GM18505 (cell line): Measurements from ENCODE around the gene DNAI2.

Experiments
- ATAC-seq: cut with Tn5 transposase; IDR thresholded peaks from one replicate; pipeline ENCODE4 v1.9.1; 2021; ENCODE audit not compliant: unreplicated experiment
- POLR2A ChIP-seq: IDR thresholded peaks from 4 replicates; pipeline ENCODE4 v1.6.1; 2011; ENCODE audit warnings: borderline replicate concordance; ENCODE audit not compliant: insufficient read depth, insufficient read length; ENCODE audit errors: extremely low read depth

The DNAI2 gene

DNA sequence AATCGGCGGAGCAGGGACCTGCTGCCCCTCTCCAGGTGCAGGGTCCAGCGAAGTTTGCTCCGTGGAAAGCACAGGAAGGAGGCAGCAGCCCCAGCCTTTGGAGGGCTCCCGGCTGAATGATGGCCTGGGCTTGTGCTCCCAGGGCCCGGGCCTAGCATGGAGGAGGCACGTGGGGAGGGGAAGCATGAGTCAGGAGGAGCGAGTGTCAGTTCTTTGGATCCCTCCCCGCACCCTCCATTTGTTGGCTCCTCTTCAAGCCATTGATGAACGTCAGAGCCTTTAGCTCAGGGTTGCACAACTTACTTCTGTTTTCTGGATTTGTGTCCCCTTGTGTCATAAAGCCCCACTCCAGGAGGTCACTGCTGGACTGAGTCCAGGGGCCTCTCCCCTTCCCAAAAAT, 34.9 kb upstream of the DNAI2 start:
- ATAC-seq: no peak
- TF ChIP-seq POLR2A: no peak

DNA sequence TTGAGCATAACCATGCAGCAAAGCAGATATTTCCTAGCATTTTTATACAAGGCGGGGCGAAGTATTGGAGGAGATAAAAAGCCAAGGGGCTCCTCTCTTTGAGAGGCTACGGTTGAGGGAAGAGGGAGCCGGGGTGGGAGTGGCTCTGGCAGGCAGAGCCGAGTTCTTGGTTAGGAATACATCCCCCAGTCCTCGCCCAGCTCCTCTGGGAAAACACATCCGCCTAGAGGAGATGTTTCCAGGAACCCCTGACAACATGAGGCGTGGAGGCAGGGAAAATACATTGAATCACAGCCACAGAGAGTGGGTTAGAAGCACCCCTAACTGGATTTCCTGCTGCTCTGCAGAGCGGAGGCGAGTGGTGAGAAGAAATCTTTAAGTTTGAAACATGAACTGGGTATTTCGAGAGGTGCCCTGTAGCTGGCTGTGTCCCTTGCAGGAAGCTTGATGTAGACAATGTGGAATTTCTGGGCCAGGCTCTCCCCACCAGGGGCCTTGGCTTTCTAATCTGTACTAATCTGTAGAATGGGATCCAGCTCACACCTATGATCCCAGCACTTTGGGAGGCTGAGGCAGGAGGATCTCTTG, 33.3 kb upstream of the DNAI2 start:
- no peak for TF ChIP-seq POLR2A
- ATAC-seq: no peak

DNA sequence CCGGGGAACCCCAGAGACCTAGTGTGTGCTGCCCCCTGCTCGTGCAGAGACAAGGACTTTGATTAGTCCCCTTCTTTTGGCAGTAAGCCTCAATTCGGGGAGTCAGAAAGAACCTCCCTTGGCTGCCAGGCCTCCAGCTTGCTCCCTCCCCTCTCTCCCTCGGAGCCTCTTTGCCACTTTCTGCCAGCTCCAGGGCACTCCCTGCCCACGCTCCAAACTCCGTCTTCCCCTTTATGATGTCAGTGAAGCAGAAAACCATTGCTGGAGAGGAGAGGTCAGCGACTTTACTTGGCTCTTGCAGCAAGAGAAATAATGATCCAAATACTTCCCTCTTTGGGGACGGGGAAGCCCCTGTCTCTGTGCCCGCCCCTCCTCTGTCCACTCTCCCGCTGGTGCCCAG, 32.6 kb upstream of the DNAI2 start:
- TF ChIP-seq POLR2A: no peak
- ATAC-seq: no peak

DNA sequence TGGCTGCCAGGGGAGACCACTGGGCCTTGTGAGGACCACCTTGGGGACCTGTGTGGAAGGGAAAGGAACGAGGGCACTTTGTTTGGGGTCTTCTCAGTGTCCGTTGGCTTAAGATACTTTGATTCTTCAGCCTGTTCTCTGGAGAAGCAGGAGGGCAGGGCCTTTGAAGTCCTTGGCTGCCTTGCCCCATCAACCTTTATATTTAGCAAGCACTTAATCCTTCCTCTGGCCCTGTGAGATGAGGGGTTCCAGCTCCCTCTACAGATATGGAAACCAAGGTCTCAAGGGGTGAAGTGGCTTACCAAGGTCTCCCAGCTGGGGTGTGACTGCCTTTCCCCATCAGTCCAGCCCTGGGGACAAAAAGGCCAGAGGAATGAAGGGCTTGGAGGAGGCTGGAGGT, 32.2 kb upstream of the DNAI2 start:
- no peak for TF ChIP-seq POLR2A
- no peak for ATAC-seq

DNA sequence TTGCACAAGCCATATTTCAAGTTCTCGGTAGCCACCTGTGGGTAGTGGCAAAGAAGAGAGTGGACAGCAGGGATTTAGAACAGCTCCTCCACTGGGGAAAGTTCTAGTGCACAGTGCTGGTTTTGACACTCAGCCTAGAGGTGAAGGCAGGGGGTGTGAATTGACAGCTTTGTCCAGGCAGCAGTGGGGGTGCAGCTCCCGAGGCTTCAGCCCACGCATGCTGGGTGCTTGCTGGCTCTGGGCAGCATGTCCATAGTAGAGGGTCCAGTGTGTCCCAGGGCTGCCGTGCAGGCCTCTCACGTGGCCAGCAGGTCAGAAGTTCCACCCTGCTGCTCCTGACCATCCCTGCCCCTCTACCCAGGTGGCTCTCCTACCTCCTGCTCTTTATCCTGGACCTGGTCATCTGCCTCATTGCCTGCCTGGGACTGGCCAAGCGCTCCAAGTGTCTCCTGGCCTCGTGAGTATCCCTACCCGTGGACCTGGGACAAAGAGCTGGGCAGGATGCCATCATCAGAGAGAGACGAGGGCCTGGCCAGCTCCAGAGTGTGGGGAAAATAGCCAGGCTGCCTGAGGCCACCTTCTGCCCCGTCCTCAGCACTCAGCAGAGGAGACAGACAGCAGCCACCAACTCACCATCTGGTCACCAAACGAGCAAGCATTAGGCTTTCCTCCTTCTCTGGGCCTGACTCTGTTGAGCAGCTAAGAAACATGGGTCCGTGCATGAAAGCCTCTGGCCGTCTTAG, 30.9 kb upstream of the DNAI2 start:
- TF ChIP-seq POLR2A: no peak
- no peak for ATAC-seq

DNA sequence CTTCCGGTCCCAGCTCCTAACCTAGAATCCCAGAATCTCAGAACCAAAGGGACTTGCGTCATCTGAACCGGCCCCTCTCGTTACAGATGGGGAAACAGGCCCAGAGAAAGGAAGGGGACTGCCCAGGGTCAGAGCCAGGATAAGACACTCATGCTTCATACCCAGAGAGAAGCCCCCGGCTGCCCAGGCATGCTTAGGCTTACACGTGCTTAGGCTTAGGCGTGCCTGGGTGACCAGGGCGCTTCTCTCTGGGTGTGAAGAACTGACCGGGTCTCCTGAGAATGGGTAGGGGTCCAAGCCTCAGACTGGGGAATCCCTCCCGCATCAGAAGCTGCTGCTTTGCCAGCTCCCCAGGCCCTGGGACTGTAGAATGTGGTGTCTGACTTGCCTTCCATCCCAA, 29.9 kb upstream of the DNAI2 start:
- TF ChIP-seq POLR2A: no peak
- no peak for ATAC-seq

DNA sequence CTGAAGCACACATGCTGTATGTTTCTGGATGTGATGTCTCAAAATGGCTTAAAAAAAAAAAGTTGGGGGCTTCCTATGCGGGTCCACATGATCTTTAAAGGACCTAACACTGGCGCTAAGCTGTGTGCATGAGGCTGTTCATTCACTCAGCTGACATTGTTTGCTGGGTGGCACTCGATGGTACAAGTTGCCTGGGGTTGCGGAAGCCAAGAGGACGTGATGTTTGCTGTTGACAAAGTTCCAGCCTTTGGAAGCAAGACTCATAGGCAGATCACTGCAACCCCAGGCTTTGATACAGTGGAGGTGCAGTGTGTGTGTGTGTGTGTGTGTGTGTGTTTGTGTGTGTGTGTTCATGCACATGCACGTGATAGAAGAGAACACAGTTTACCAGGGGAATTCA, 29.5 kb upstream of the DNAI2 start:
- no peak for ATAC-seq

DNA sequence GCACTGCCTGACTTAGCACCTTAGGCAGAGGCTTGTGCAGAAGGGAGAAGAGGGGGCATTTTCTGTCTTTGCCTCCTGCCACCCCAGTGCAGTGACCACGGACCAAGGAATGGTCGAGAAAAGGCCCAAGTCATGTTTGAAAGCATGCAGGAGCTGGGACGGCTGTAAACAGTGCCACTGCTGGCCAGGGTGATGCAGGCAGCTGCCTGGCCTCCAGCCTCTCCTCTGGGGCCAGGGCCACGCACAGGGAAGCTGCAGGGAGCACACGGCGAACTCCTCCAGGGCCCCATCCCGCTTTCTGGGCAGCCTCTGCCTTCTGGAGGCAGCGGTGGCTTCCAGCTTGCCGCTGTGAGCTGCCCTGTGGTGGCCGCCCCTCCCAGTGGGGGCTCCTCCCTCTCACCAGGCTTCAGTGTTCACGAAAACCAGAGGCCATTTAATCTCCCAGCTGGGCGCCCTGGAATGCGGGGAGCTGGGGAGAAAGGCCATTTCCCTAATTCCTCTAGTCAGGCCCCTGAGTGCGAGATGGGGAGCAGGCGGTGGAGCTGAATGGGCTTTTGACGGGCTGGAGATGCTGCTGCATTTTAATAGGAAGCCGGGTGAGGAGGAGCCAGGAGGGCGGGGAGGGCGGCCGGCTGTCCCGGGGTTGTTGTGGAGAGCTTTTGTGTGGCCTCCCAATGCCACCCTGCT, 28.7 kb upstream of the DNAI2 start:
- TF ChIP-seq POLR2A: no peak
- no peak for ATAC-seq

More for the DNA sequence above, 29.5 kb upstream of the DNAI2 start:
- TF ChIP-seq POLR2A: no peak

DNA sequence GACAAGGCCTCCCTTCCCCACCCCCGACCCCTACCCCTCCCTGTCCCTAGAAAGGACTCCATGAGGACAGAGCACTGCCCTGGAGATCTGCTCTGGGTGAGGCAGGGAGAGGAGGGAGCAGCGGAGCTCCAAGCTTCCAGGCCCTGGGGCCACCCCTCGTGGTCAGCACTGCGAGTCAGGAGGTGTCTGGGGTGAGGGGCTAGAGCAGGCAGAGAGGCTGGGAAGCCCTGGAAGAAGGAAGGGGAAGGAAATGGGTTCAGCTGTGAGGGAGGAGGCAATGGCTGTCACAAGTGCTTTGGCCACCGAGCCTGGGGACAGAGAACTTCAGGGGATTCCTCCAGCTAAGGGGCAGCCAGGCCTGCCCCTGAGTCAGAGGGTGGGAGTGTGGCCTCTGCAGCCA, 28.2 kb upstream of the DNAI2 start:
- no peak for ATAC-seq
- no peak for TF ChIP-seq POLR2A

DNA sequence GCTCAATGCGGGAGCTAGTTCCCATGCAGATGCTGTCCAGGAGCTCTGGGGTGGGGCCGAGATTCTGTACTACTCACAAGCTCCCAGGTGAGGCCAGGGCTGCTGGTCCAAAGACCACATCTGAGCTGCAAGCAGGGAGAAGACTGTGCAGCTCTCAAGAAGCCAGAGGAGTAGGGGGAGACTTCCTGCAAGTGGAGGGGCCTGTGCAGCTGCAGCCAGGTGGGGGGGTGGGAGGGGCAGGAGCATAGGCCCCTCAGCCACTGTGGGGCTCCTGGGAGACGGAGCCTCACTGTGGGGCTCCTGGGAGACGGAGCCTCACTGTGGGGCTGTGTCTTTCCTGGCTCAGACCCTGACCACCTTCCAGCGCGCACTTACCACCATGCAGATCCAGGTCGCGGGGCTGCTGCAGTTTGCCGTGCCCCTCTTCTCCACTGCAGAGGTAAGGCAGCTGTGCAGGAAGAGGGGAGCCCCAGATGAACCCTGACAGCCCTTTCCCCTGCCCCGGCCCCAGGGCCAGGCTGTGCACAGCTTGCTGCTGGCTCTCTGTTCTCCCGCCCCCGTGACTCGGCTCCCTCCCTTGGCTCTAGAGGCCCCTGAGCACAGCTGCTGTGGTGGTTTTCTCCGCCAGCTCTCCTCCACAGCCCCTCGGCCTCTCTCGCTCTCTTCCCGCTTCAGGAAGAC, 24.3 kb upstream of the DNAI2 start:
- ATAC-seq: no peak
- TF ChIP-seq POLR2A: no peak

DNA sequence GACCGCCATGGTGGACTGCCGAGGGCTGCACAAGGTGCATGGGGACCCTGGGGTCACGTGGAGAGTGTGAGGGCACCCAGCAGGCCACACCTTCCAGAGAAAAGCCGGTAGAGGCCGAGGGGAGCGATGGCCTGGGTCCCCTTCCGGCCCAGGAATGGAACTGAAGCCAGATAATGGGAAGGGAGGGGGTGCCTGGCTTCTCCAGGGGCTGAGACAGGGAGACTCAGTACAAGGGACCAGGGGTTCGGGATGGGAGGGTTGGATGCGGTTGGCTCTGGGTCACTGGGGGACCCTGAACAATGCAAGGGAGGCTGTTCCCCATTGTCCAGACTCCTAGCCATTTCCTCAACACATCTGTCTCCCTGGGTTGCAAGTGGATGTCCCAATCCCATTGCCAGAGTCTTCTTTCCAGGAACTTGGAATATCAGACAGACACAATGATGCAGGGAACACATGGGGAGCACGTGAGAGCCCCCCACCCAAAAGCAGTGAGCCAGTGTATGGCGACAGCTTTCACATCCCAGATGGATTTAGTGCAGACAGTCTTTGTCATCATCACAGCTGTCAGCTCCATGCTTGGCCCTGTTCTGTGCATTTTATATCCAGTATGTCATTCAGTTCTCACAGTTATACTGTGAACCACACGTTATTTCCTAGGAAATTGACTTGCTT, 23.6 kb upstream of the DNAI2 start:
- no peak for ATAC-seq
- no peak for TF ChIP-seq POLR2A

DNA sequence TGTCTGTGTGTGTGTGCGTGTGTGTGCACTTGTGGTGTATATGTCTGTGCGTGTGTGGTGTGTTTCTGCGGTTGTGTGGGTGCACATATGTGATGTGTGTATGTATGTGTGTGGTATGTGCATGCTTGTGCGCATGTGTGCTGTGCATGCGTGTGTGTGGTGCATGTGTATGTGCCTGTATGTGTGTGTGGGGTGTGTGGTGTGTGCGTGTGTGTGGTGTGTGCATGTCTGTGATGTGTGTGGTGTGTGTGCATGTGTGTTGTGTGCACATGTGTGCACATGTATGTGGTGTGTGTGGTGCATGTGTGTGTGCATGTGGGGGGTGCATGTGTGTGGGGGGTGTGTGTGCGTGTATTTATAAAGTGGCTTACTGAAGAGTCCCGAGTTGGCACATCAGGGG, 23.0 kb upstream of the DNAI2 start:
- no peak for ATAC-seq
- TF ChIP-seq POLR2A: no peak

DNA sequence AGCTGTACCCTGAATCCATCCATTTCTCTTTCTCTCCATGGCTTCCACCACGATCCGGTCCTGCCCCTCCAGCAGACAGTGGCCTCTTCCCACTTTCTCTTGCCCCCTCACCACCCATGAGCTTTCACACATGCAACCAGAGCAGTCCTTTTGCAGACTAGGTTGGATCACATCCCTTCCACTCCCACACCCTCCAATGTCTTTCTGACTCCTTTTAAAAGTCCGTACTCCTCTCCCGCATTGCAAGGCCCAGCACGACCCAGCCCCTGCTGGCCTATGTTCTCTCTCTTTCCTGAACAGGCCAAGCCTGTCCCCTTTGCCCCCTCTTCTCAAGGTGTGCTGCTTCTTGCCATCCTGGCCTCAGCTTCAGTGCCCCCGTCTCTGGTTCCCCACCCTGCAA, 22.5 kb upstream of the DNAI2 start:
- TF ChIP-seq POLR2A: no peak
- no peak for ATAC-seq
